DOHH2 (cell line): ENCODE results near the gene KNTC1.
"Not testable (repeated sequence)": the region's sequence is repeated elsewhere in the genome, so short reads cannot be mapped to it uniquely, and the experiment has no call there.

ENCODE experiments used
- H3F3A ChIP-seq: fragments of 200-600 bp; sonication (generic), shearing (Covaris generic); 2 replicates; pipeline ENCODE4 v1.6.0; 2016; ENCODE audit warnings: antibody characterized with exemption, mild to moderate bottlenecking; ENCODE audit not compliant: control insufficient read depth, insufficient read depth
- H3K27ac ChIP-seq: fragments of 200-600 bp; sonication (generic); 2 replicates; pipeline ENCODE4 v1.5.1; 2014; ENCODE audit warnings: low read depth, mild to moderate bottlenecking, low read length, moderate library complexity
- H3K27me3 ChIP-seq: fragments of 200-600 bp; sonication (generic); 2 replicates; pipeline ENCODE4 v1.6.1; 2014; ENCODE audit warnings: mild to moderate bottlenecking, low read length, mixed read lengths; ENCODE audit not compliant: control insufficient read depth
- H3K36me3 ChIP-seq: fragments of 200-600 bp; sonication (generic); 2 replicates; pipeline ENCODE4 v1.6.1; 2014; ENCODE audit warnings: mild to moderate bottlenecking, low read length, moderate library complexity, mixed read lengths; ENCODE audit not compliant: control insufficient read depth
- H3K4me1 ChIP-seq: fragments of 200-600 bp; sonication (generic); 2 replicates; pipeline ENCODE4 v1.6.1; 2014; ENCODE audit warnings: mild to moderate bottlenecking, low read length, mixed read lengths; ENCODE audit not compliant: control insufficient read depth
- H3K4me2 ChIP-seq: fragments of 200-600 bp; sonication (generic); 2 replicates; pipeline ENCODE4 v1.6.0; 2014; ENCODE audit warnings: mild to moderate bottlenecking, low read length, moderate library complexity
- H3K4me3 ChIP-seq: fragments of 200-600 bp; sonication (generic); 2 replicates; pipeline ENCODE4 v1.5.1; 2014; ENCODE audit warnings: mild to moderate bottlenecking, low read length, mixed read lengths
- H3K79me2 ChIP-seq: fragments of 200-600 bp; sonication (generic); 2 replicates; pipeline ENCODE4 v1.6.1; 2014; ENCODE audit warnings: mild to moderate bottlenecking, low read length, mixed read lengths; ENCODE audit not compliant: control insufficient read depth
- H3K9me2 ChIP-seq: fragments of 200-600 bp; sonication (generic); replicated peaks from 2 replicates; pipeline ENCODE4 v1.6.1; 2014; ENCODE audit warnings: mild to moderate bottlenecking, low read length, mixed read lengths; ENCODE audit not compliant: control insufficient read depth
- H3K9me3 ChIP-seq: fragments of 200-600 bp; sonication (generic); 2 replicates; pipeline ENCODE4 v1.6.1; 2014; ENCODE audit warnings: antibody characterized with exemption, low read length, mixed read lengths; ENCODE audit not compliant: control insufficient read depth, insufficient read depth
- H4K20me1 ChIP-seq: fragments of 200-600 bp; sonication (generic); 2 replicates; pipeline ENCODE4 v1.6.0; 2014; ENCODE audit warnings: low read depth, mild to moderate bottlenecking, antibody characterized with exemption, low read length, moderate library complexity; ENCODE audit not compliant: control insufficient read depth, insufficient read depth
- EZH2phosphoT487 ChIP-seq: fragments of 200-600 bp; sonication (generic); IDR thresholded peaks from 2 replicates; pipeline ENCODE4 v1.6.1; 2017; ENCODE audit warnings: borderline replicate concordance, mild to moderate bottlenecking, antibody characterized with exemption, low read length, moderate library complexity, mixed read lengths
- TF ChIP-seq, protein P1 (sequence below): fragments of 200-600 bp; sonication (generic); IDR thresholded peaks from one replicate; pipeline ENCODE4 v1.5.1; 2014; ENCODE audit warnings: antibody characterized with exemption, mild to moderate bottlenecking, low read depth, low read length; ENCODE audit not compliant: poor library complexity, severe bottlenecking

KNTC1 gene

DNA sequence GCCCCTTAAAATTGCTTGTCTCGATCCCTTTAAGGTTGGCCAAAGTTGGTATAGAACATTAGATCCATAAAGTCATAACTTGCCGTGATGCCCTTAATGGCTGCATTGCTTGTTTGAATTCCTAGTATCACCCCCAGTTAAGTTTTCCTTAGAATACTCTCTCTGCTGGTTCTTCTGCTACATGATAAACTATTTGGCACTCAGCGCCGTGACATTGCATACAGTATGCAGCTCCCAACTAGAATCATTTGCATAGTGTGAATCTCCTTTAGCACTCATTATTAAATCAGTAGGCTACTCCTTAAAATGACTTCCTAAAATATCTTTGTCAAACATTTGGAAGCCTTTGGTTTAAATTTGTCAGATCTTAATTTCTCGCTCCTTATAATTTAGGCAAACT is 42.2 kb downstream of the KNTC1 start:
- TF ChIP-seq, protein P1, sequence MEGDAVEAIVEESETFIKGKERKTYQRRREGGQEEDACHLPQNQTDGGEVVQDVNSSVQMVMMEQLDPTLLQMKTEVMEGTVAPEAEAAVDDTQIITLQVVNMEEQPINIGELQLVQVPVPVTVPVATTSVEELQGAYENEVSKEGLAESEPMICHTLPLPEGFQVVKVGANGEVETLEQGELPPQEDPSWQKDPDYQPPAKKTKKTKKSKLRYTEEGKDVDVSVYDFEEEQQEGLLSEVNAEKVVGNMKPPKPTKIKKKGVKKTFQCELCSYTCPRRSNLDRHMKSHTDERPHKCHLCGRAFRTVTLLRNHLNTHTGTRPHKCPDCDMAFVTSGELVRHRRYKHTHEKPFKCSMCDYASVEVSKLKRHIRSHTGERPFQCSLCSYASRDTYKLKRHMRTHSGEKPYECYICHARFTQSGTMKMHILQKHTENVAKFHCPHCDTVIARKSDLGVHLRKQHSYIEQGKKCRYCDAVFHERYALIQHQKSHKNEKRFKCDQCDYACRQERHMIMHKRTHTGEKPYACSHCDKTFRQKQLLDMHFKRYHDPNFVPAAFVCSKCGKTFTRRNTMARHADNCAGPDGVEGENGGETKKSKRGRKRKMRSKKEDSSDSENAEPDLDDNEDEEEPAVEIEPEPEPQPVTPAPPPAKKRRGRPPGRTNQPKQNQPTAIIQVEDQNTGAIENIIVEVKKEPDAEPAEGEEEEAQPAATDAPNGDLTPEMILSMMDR, result no peak
- no peak for TF ChIP-seq EZH2phosphoT487
- H3K36me3 ChIP-seq, result peaks cover 78% of the 10 kb centered on the region
- no peaks in the 10 kb centered on the region for H3F3A ChIP-seq

DNA sequence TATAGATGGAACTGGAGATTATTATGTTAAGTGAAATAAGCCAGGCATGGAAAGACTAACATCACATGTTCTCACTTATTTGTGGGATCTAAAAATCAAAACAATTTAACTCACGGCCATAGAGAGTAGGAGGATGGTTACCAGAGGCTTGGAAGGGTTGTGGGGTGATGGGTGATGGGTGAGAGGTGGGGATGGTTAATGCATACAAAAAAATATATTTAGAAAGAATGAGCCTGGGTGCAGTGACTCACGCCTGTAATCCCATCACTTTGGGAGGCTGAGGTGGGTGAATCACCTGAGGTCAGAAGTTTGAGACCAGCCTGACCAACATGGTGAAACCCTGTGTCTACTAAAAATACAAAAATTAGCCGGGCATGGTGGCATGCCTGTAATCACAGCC is 43.0 kb downstream of the KNTC1 start:
- not testable (repeated sequence) for H3K9me2 ChIP-seq, H3F3A ChIP-seq, H3K4me1 ChIP-seq, H4K20me1 ChIP-seq, H3K4me3 ChIP-seq, H3K9me3 ChIP-seq, H3K4me2 ChIP-seq, H3K79me2 ChIP-seq, H3K27me3 ChIP-seq, H3K27ac ChIP-seq
- peaks cover 78% of the 10 kb centered on the region for H3K36me3 ChIP-seq

More for the DNA sequence above, 42.2 kb downstream of the KNTC1 start:
- Histone ChIP-seq H3K27me3 (no peaks in the 10 kb centered on the region), H3K9me2 (no peaks in the 10 kb centered on the region), H3K4me2 (no peak overlapping the region), H3K9me3 (no peaks in the 10 kb centered on the region), H3K4me3 (no peak overlapping the region), H3K4me1 (no peaks in the 10 kb centered on the region), H3K79me2 (no peaks in the 10 kb centered on the region), H3K27ac (no peak overlapping the region), H4K20me1 (no peaks in the 10 kb centered on the region)

DNA sequence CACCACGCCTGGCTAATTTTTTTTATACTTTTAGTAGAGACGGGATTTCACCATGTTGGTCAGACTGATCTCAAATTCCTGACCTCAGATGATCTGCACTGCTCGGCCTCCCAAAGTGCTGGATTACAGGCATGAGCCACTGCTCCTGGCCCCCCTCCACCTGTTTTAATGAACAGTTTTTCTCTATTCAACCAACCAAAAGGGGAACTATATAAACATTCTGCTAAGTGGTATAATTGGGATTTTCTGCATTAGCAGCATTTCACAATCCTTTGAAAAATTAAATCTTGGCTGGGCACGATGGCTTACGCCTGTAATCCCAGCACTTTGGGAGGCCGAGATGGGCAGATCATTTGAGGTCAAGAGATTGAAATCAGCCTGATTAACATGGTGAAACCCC is 44.8 kb downstream of the KNTC1 start:
- Histone ChIP-seq H3K4me1 (no peaks in the 10 kb centered on the region), H3K9me3 (no peaks in the 10 kb centered on the region), H3K27ac (no peak overlapping the region), H3K36me3 (peaks cover 85% of the 10 kb centered on the region), H3K9me2 (no peaks in the 10 kb centered on the region), H3K27me3 (no peaks in the 10 kb centered on the region), H3K79me2 (no peaks in the 10 kb centered on the region), H3K4me3 (no peak overlapping the region), H3K4me2 (no peak overlapping the region), H3F3A (no peaks in the 10 kb centered on the region), H4K20me1 (no peaks in the 10 kb centered on the region)
- TF ChIP-seq, protein P1, result no peak
- no peak for TF ChIP-seq EZH2phosphoT487

DNA sequence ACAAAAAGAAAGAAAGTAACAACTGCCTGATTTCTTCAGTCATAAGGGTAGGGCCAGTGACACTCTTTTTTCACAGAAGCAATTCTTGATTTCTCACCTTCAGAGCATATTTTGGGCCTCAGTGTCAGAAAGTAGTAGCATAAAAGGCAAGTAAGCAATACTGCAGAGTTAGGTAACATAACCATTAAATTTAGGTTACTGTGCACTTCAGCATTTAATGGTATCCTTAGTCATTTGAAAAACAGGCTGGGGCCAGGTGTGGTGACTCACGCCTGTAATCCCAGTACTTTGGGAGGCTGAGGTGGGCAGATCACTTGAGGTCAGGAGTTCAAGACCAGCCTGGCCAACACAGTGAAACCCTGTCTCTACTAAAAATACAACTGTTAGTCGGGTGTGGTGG is 56.2 kb downstream of the KNTC1 start:
- not testable (repeated sequence) for H3K4me2 ChIP-seq, H3K9me2 ChIP-seq, H3K27me3 ChIP-seq, H3F3A ChIP-seq, H3K4me3 ChIP-seq, H3K4me1 ChIP-seq, H3K27ac ChIP-seq, H3K9me3 ChIP-seq, H4K20me1 ChIP-seq, H3K79me2 ChIP-seq
- H3K36me3 ChIP-seq, result peaks cover 85% of the 10 kb centered on the region
